ENCODE data around the gene JAML.
A peak's percentile ranks its signal among the peaks of the same experiment; 100 is the strongest.

JAML gene

DNA sequence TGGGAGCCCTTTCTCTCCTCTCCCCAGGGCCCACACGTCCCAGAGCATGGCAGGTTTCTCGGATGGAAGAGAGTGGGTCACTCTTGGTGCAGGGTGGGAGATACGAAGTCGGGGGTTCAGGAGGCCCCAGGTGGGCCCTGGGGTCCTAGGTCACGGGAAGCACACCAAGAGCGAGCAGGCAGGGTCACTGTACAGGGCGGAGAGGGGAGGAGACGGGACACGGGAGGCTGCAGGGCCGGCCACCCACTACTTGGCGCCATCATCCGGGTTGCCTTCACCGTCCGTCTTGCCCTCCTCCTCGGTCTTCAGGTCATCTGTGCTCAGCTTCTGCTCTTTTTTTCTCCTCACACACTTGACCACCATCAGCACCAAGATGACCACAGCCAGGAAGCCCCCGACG, 58.2 kb downstream of the JAML start:
- POLR2A ChIA-PET (ENCODE audit: low non-redundant PET), result no interaction called here
- H3K27ac ChIP-seq, result peak overlapping the region; percentile 80
- no peak for DNase-seq (ENCODE audit: low spot score)
- CTCF ChIA-PET, result interaction anchor here (1.1 kb wide), 1 partner anchor 32 kb away, joined by 5 read pairs; no protein-coding TSS in a partner anchor
- TF ChIP-seq, protein P1, sequence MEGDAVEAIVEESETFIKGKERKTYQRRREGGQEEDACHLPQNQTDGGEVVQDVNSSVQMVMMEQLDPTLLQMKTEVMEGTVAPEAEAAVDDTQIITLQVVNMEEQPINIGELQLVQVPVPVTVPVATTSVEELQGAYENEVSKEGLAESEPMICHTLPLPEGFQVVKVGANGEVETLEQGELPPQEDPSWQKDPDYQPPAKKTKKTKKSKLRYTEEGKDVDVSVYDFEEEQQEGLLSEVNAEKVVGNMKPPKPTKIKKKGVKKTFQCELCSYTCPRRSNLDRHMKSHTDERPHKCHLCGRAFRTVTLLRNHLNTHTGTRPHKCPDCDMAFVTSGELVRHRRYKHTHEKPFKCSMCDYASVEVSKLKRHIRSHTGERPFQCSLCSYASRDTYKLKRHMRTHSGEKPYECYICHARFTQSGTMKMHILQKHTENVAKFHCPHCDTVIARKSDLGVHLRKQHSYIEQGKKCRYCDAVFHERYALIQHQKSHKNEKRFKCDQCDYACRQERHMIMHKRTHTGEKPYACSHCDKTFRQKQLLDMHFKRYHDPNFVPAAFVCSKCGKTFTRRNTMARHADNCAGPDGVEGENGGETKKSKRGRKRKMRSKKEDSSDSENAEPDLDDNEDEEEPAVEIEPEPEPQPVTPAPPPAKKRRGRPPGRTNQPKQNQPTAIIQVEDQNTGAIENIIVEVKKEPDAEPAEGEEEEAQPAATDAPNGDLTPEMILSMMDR (conservative IDR thresholded peaks at IDR 0.05; ENCODE audit: low read depth), result no peak

DNA sequence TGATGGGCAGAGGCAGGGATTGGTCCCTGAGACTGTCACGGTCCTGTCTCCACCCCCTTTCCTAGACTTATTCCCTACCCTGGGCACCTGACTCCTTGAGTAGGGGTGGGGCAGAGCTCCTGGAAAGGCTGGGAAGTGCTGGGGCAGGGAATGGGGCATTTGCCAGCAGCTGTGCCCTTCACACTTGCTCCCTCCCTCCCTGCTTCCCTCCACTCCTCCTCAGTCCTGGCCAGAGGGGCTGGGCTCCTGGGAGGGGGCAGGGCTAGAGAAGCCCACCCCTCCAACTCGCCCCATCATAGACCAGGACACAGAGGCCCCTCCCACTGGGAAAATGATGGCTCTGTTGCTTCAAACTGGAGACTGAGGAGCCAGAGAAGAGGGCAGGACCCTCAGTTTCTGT, 59.9 kb downstream of the JAML start:
- no peak overlapping the region for H3K27ac ChIP-seq
- no peak for DNase-seq (ENCODE audit: low spot score)
- CTCF ChIA-PET, result no interaction called here
- POLR2A ChIA-PET (ENCODE audit: low non-redundant PET), result no interaction called here
- TF ChIP-seq, protein P1 (conservative IDR thresholded peaks at IDR 0.05; ENCODE audit: low read depth), result no peak

DNA sequence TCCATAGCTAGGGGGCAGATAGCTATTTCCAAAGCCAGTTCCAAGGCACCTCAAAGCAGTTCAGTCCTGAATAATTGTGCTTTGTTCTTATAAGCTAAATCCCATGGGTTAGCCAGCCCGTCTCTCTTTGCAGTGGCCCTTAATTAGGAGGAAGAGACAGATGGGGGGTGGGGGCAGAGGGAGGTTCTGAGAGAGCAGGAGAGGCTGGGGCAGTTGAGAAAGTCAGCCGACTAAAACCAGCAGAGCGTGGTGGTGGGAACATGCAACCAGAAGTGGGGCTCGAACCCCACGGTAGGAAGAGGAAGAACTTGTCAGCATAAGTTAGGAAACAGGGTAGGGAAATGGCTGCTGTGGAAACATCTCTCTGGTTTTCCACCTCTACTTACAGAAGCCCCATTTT, 61.3 kb downstream of the JAML start:
- no peak for DNase-seq (ENCODE audit: low spot score)
- ChIA-PET CTCF (no interaction called here), POLR2A (ENCODE audit: low non-redundant PET) (interaction anchor here (0.5 kb wide), 1 partner anchor 133 kb away, joined by 5 read pairs; no protein-coding TSS in a partner anchor)
- H3K27ac ChIP-seq, result no peak overlapping the region
- TF ChIP-seq, protein P1 (conservative IDR thresholded peaks at IDR 0.05; ENCODE audit: low read depth), result no peak

DNA sequence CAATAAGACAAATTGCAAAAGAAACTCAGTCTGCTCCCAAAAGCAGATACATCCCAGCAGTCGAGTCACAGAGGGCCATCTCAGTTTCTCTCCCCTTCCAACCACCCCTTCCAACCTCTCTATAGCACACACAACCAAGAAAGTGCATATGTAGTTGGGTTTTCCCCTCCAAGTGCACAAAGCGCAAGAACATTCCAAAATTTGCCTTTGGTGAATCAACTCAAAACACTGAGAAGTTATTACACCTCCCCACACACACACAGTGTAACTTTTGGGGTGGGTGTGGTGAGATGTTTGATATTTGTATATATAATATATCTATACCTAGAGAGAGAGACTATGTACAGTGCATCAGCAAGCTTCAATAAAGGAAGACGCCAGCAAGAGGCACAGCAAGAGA, 62.0 kb downstream of the JAML start:
- CTCF ChIA-PET, result interaction anchor here (0.6 kb wide), 1 partner anchor 8 kb away, joined by 4 read pairs; no protein-coding TSS in a partner anchor
- POLR2A ChIA-PET (ENCODE audit: low non-redundant PET), result no interaction called here
- TF ChIP-seq, protein P1 (conservative IDR thresholded peaks at IDR 0.05; ENCODE audit: low read depth), result no peak
- DNase-seq (ENCODE audit: low spot score), result no peak
- H3K27ac ChIP-seq, result no peak overlapping the region

DNA sequence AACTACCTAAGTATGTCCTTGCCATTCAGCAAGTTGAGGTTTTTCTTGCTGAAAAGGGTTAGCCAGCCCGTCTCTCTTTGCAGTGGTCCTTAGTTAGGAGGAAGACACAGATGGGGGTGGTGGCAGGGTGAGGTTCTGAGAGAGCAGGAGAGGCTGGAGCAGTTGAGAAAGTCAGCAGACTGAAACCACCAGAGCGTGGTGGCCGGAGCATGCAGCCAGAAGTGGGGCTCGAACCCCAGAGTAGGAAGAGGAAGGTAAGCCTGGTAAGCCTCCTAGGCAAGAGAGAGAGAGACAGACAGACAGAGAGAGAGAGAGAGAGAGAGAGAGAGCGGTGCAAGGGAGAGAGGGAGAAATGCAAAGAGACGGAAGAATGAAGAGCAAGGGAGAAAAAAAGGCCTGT, 63.0 kb downstream of the JAML start:
- ChIA-PET CTCF (no interaction called here), POLR2A (ENCODE audit: low non-redundant PET) (no interaction called here)
- DNase-seq (ENCODE audit: low spot score), result no peak
- H3K27ac ChIP-seq, result no peak overlapping the region
- TF ChIP-seq, protein P1 (conservative IDR thresholded peaks at IDR 0.05; ENCODE audit: low read depth), result no peak

DNA sequence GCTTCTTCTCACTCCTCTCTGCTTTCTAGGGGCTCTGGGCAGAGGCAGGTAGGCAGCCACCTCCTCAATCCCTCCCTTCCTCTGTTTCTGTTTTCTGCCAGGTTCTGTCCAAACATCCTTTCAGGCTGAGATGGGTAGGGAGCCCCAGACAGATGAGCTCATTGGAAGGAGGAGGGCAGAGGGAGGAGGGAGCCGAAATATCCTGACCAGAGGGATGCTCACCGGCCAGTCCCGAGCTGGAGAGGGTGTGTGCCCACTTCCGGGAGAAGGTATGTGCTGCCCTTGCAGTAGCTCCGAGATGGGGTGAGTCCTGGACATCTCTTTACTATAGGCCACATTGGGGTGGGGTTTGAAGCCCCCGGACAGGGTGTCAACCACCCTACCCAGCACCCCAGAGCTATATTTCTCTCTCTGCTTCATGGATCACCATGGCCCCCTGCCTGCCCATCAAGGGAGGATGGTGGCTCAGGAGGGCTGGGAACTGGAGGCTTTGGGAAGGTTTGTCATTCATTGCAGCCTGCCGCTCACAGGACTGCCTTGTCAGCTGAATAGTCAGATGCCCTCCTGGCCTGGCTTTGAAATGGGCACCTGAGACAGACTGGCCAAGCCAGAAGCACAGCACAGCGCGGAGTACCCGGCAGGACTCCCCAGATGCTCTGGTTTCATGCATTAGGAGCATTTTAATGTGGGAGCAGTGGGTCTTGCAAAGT, 67.5 kb downstream of the JAML start:
- no peak overlapping the region for H3K27ac ChIP-seq
- POLR2A ChIA-PET (ENCODE audit: low non-redundant PET), result no interaction called here
- CTCF ChIA-PET, result interaction anchor here (3.2 kb wide), 1 partner anchor 14 kb away, joined by 16 read pairs; no protein-coding TSS in a partner anchor
- TF ChIP-seq, protein P1 (conservative IDR thresholded peaks at IDR 0.05; ENCODE audit: low read depth), result no peak
- DNase-seq (ENCODE audit: low spot score), result no peak

All from RWPE1 (cell line).